T-helper 2 cell treated with Interferon-gamma antibody and Interleukin-4, amounts not matched to agents 5 μg/mL and 100 μg/mL, for 36 hours (primary cell): ENCODE measurements around the gene KCNQ1.

Experiments used
- DNase-seq: peaks from one replicate; pipeline ENCODE4 v3.0.0; 2021; ENCODE audit warnings: low spot score
- H3K27ac Mint-ChIP-seq: one replicate; pipeline ENCODE4 v1.8.0; 2021; ENCODE audit warnings: mild to moderate bottlenecking, mixed read lengths
- H3K27me3 Mint-ChIP-seq: one replicate; pipeline ENCODE4 v1.8.0; 2021; ENCODE audit warnings: low read depth, mixed read lengths
- H3K36me3 Mint-ChIP-seq: one replicate; pipeline ENCODE4 v1.8.0; 2021; ENCODE audit warnings: low read depth, mixed read lengths
- H3K4me1 Mint-ChIP-seq: one replicate; pipeline ENCODE4 v1.8.0; 2021; ENCODE audit warnings: low read depth, mixed read lengths
- H3K4me3 Mint-ChIP-seq: one replicate; pipeline ENCODE4 v1.8.0; 2022; ENCODE audit warnings: mild to moderate bottlenecking, moderate library complexity, mixed read lengths
- H3K9me3 Mint-ChIP-seq: one replicate; pipeline ENCODE4 v1.8.0; 2021; ENCODE audit warnings: mixed read lengths

Gene KCNQ1

GRCh38 chr11:2698386-2699184 is 253.8 kb downstream of the KCNQ1 start:
- Mint-ChIP-seq H3K4me1 (peaks cover 14% of the 10 kb centered on the region), H3K27ac (no peak overlapping the region), H3K4me3 (peak overlapping the region; percentile 85), H3K9me3 (no peaks in the 10 kb centered on the region), H3K27me3 (peaks cover 3% of the 10 kb centered on the region), H3K36me3 (peaks cover 2% of the 10 kb centered on the region)
- no peak for DNase-seq

GRCh38 chr11:2699185-2699530 is 254.3 kb downstream of the KCNQ1 start:
- no peak for DNase-seq
- no peaks in the 10 kb centered on the region for H3K9me3 Mint-ChIP-seq
- H3K27ac Mint-ChIP-seq, result peak overlapping the region; percentile 62
- H3K36me3 Mint-ChIP-seq, result peaks cover 2% of the 10 kb centered on the region
- H3K4me1 Mint-ChIP-seq, result peaks cover 14% of the 10 kb centered on the region
- peaks cover 3% of the 10 kb centered on the region for H3K27me3 Mint-ChIP-seq
- H3K4me3 Mint-ChIP-seq, result peak overlapping the region; percentile 85

GRCh38 chr11:2699531-2700414 is 255.0 kb downstream of the KCNQ1 start, which contains the start of gene KCNQ1OT1:
Gene KCNQ1OT1 (minus strand): TSS chr11:2699994.
- peaks cover 14% of the 10 kb centered on the region for H3K4me1 Mint-ChIP-seq

GRCh38 chr11:2700415-2701211 is 255.8 kb downstream of the KCNQ1 start:
- H3K27me3 Mint-ChIP-seq, result peaks cover 3% of the 10 kb centered on the region
- H3K4me3 Mint-ChIP-seq, result peak overlapping the region; percentile 68
- peaks cover 2% of the 10 kb centered on the region for H3K36me3 Mint-ChIP-seq
- peak overlapping the region; percentile 49 for H3K27ac Mint-ChIP-seq
- H3K4me1 Mint-ChIP-seq, result peaks cover 14% of the 10 kb centered on the region
- peaks cover under 1% of the 10 kb centered on the region for H3K9me3 Mint-ChIP-seq
- peak; percentile 38 for DNase-seq

More at GRCh38 chr11:2699531-2700414, 255.0 kb downstream of the KCNQ1 start, which contains the start of gene KCNQ1OT1:
- peak; percentile 87 for DNase-seq
- no peaks in the 10 kb centered on the region for H3K9me3 Mint-ChIP-seq
- peak within 1 kb of the TSS; percentile 85 for H3K4me3 Mint-ChIP-seq
- H3K36me3 Mint-ChIP-seq, result peaks cover 2% of the 10 kb centered on the region
- H3K27ac Mint-ChIP-seq, result peak within 1 kb of the TSS; percentile 62
- peaks cover 3% of the 10 kb centered on the region for H3K27me3 Mint-ChIP-seq

- Mint-ChIP-seq H3K36me3 (peaks cover 4% of the 10 kb centered on the region), H3K27me3 (peaks cover 3% of the 10 kb centered on the region), H3K9me3 (peaks cover 5% of the 10 kb centered on the region), H3K4me3 (peak overlapping the region; percentile 68), H3K27ac (peak overlapping the region; percentile 49), H3K4me1 (peaks cover 14% of the 10 kb centered on the region)
- no peak for DNase-seq
Measured at GRCh38 chr11:2701230-2701629, 256.4 kb downstream of the KCNQ1 start.

- peaks cover 4% of the 10 kb centered on the region for H3K36me3 Mint-ChIP-seq
- H3K4me1 Mint-ChIP-seq, result peaks cover 14% of the 10 kb centered on the region
- peak overlapping the region; percentile 68 for H3K4me3 Mint-ChIP-seq
- no peak overlapping the region for H3K27ac Mint-ChIP-seq
- H3K27me3 Mint-ChIP-seq, result peaks cover 3% of the 10 kb centered on the region
- H3K9me3 Mint-ChIP-seq, result peaks cover 5% of the 10 kb centered on the region
- no peak for DNase-seq
Measured at GRCh38 chr11:2701898-2702434, 257.2 kb downstream of the KCNQ1 start.

- peaks cover 4% of the 10 kb centered on the region for H3K36me3 Mint-ChIP-seq
- no peak for DNase-seq
- peaks cover 8% of the 10 kb centered on the region for H3K4me1 Mint-ChIP-seq
- peaks cover 3% of the 10 kb centered on the region for H3K27me3 Mint-ChIP-seq
- H3K9me3 Mint-ChIP-seq, result peaks cover 5% of the 10 kb centered on the region
- H3K27ac Mint-ChIP-seq, result no peak overlapping the region
- no peak overlapping the region for H3K4me3 Mint-ChIP-seq
Measured at GRCh38 chr11:2702771-2703362, 258.1 kb downstream of the KCNQ1 start.

- Mint-ChIP-seq H3K36me3 (peaks cover 2% of the 10 kb centered on the region), H3K27me3 (no peaks in the 10 kb centered on the region), H3K4me3 (no peak overlapping the region), H3K4me1 (peaks cover 4% of the 10 kb centered on the region), H3K27ac (no peak overlapping the region), H3K9me3 (peaks cover 5% of the 10 kb centered on the region)
- no peak for DNase-seq
Measured at GRCh38 chr11:2703363-2704141, 258.7 kb downstream of the KCNQ1 start.

GRCh38 chr11:2704356-2704755 is 259.5 kb downstream of the KCNQ1 start:
- Mint-ChIP-seq H3K4me3 (no peak overlapping the region), H3K4me1 (no peaks in the 10 kb centered on the region), H3K9me3 (peaks cover 5% of the 10 kb centered on the region), H3K36me3 (peaks cover 2% of the 10 kb centered on the region), H3K27ac (no peak overlapping the region), H3K27me3 (no peaks in the 10 kb centered on the region)
- no peak for DNase-seq

GRCh38 chr11:2704896-2705606 is 260.2 kb downstream of the KCNQ1 start:
- peaks cover 5% of the 10 kb centered on the region for H3K9me3 Mint-ChIP-seq
- peaks cover 2% of the 10 kb centered on the region for H3K36me3 Mint-ChIP-seq
- no peaks in the 10 kb centered on the region for H3K27me3 Mint-ChIP-seq
- no peak overlapping the region for H3K4me3 Mint-ChIP-seq
- no peak overlapping the region for H3K27ac Mint-ChIP-seq
- no peak for DNase-seq
- no peaks in the 10 kb centered on the region for H3K4me1 Mint-ChIP-seq

GRCh38 chr11:2706321-2706720 is 261.5 kb downstream of the KCNQ1 start:
- no peak overlapping the region for H3K27ac Mint-ChIP-seq
- H3K4me1 Mint-ChIP-seq, result no peaks in the 10 kb centered on the region
- H3K9me3 Mint-ChIP-seq, result peaks cover 11% of the 10 kb centered on the region
- H3K36me3 Mint-ChIP-seq, result peaks cover 2% of the 10 kb centered on the region
- H3K27me3 Mint-ChIP-seq, result no peaks in the 10 kb centered on the region
- H3K4me3 Mint-ChIP-seq, result no peak overlapping the region
- DNase-seq, result no peak

- no peak for DNase-seq
- Mint-ChIP-seq H3K27me3 (no peaks in the 10 kb centered on the region), H3K9me3 (peaks cover 11% of the 10 kb centered on the region), H3K36me3 (peaks cover 2% of the 10 kb centered on the region), H3K4me3 (no peak overlapping the region), H3K4me1 (no peaks in the 10 kb centered on the region), H3K27ac (no peak overlapping the region)
Measured at GRCh38 chr11:2707736-2708135, 262.9 kb downstream of the KCNQ1 start.
